Mammary microvascular endothelial cell (primary cell): Measurements from ENCODE around the gene PMS1. TPM values are rescaled to one million over a fixed set of nuclear protein-coding genes. Genes with fewer than 3 reads are reported as not detected.

Source experiments
- total RNA-seq: library from RNA; depleted of rRNA; stranded (reverse); fragments of >200 nt; gene quantifications from 2 replicates; pipeline ENCODE4 v1.2.3, GENCODE V29; 2015

Gene PMS1
- 9.7 and 11.9 TPM in 2 replicates for total RNA-seq

DNA sequence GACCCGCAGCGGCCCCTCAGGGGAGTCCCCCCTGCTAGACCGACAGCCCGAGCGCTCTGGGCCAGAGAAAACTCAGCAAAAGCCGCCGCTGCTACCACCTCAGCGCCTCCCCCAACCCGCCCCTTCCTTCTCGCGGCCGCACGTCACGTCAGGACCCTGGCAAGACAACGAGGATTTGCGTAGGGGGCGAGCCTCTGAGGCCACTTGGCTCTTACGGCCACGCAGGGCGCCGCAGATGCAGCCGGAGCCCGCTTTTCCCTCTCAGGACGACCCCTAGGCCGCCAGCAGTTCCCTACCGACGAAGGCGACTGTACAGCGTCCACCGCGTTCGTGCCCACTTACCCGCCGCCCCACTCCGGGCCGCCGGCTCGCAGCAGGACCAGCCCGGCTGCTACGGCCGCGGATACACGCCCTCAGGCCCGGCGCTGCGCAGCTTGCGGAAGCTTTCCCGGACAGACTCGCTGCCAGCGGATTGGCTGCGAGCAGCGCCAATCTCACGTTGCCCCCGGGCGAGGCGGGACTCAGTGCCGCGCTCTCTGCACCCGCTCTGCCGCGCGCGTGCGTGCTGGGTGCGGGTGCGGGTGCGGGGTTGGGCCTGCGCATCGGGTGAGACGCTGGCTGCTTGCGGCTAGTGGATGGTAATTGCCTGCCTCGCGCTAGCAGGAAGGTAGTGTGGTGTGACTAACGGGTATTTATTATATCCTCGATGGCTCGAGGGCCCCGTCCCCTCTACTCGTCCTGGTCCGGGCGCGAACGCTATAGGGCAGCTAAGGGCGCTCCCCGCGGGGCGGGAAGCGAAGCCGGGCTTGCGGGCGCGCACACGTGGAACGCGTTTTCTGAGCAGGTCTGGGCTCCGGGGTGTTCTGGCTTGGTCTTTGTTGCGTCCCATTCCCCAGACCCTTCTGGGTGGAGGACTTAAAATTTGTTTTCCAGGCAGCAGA lies at the start of gene PMS1, which contains the start of gene ORMDL1:
Gene PMS1 (plus strand): TSS at position 524 of the 941 bp plus-strand sequence. CDS start 7,360 bp downstream, outside the sequence.
Gene ORMDL1 (minus strand): TSS at position 413 of the 941 bp plus-strand sequence. CDS start 1,744 bp downstream, outside the sequence.

DNA sequence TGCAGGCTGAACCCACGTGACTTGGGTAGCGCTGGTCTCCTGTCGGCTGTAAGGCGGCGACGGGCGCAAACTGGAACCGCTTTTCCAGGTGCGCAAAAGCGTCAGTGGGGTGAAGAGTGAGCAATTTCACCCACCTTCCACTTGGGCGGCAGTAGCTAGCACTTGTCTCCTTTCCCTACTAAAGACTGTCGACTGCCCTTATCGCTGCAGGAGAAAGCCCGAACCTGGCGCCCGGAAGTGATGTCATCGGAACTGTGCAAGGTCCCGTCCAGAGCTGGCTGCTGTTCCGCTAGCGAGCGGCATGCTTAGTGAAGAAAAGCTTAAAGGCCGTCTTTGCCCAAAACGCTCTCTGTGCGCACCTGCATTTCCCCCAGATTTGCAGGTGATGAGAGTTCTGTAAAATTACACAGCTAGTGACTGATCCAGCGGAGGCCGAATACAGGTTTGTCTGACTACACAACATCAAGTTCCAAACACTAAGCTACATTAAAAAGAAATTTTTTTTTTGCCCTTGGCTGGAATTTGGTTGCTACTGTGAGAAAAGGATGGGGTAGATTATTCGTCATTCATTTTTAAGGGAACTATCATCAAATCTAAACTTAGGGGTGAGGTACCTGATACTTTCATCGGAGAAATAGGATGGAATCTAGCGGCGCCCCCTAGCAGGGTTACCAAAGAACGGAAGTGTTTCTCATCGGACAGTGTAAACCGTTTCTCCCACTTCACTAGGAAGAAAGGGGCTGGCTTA lies 21.5 kb upstream of the PMS1 start, which contains the start of gene OSGEPL1:
Gene OSGEPL1 (minus strand): TSS at position 242 of the 748 bp plus-strand sequence. CDS start 1,152 bp downstream, outside the sequence.

Other genes starting within 250 kb of the PMS1 start
- 2.9 and 3.1 TPM in 2 replicates for gene SLC40A1, start 203.7 kb upstream of the PMS1 start, total RNA-seq
- gene ASNSD1, start 123.0 kb upstream of the PMS1 start, total RNA-seq = 49.7 and 54.3 TPM in 2 replicates
- gene ANKAR, start 109.8 kb upstream of the PMS1 start, total RNA-seq = 1.7 and 3.1 TPM in 2 replicates
- 8.0 and 9.0 TPM in 2 replicates for gene OSGEPL1, start 21.7 kb upstream of the PMS1 start, total RNA-seq
- 44.2 and 50.5 TPM in 2 replicates for gene ORMDL1, start 111 bp upstream of the PMS1 start, total RNA-seq